ENCODE measurements around the gene CHD5.
"Not testable (repeated sequence)": the region's sequence is repeated elsewhere in the genome, so short reads cannot be mapped to it uniquely, and the experiment has no call there.

The CHD5 gene

GRCh38 chr1:6083385-6083784, 96.7 kb downstream of the CHD5 start:
- Histone ChIP-seq H3K4me3 (no peak overlapping the region), H3K9me3 (no peaks in the 10 kb centered on the region), H3K36me3 (no peaks in the 10 kb centered on the region), H3K27ac (no peak overlapping the region), H3K27me3 (peaks cover 0 to 5% of the 10 kb centered on the region in 2 donors), H3K4me1 (no peaks in the 10 kb centered on the region)
- intact Hi-C loops (cut with DNase I; ENCODE audit: low total_unique reads): no loop called here
- TF ChIP-seq CTCF (IDR thresholded peaks at IDR 0.05): no peak
- DNase-seq: no peak

- intact Hi-C loops (cut with DNase I; ENCODE audit: low total_unique reads): no loop called here
- no peak for TF ChIP-seq CTCF (IDR thresholded peaks at IDR 0.05)
- no peaks in the 10 kb centered on the region for H3K9me3 ChIP-seq
- no peak overlapping the region for H3K27ac ChIP-seq
- no peak overlapping the region for H3K4me3 ChIP-seq
- DNase-seq: peak in 1 of 2 donors; percentile 69
- H3K27me3 ChIP-seq: peaks cover 0 to 5% of the 10 kb centered on the region in 2 donors
- H3K36me3 ChIP-seq: no peaks in the 10 kb centered on the region
- no peaks in the 10 kb centered on the region for H3K4me1 ChIP-seq
Observed at GRCh38 chr1:6082430-6082971, 97.6 kb downstream of the CHD5 start.

- DNase-seq: no peak
- Histone ChIP-seq H3K36me3 (no peaks in the 10 kb centered on the region), H3K4me3 (no peak overlapping the region), H3K27me3 (peaks cover 0 to 5% of the 10 kb centered on the region in 2 donors), H3K27ac (no peak overlapping the region), H3K4me1 (no peaks in the 10 kb centered on the region), H3K9me3 (no peaks in the 10 kb centered on the region)
- intact Hi-C loops (cut with DNase I; ENCODE audit: low total_unique reads): no loop called here
- TF ChIP-seq CTCF (IDR thresholded peaks at IDR 0.05): no peak
Observed at GRCh38 chr1:6081901-6082300, 98.2 kb downstream of the CHD5 start.

GRCh38 chr1:6080469-6080868, 99.7 kb downstream of the CHD5 start:
- H3K36me3 ChIP-seq: no peaks in the 10 kb centered on the region
- no peaks in the 10 kb centered on the region for H3K4me1 ChIP-seq
- no peak for DNase-seq
- intact Hi-C loops (cut with DNase I; ENCODE audit: low total_unique reads): no loop called here
- no peaks in the 10 kb centered on the region for H3K9me3 ChIP-seq
- TF ChIP-seq CTCF (IDR thresholded peaks at IDR 0.05): no peak
- peaks cover 0 to 5% of the 10 kb centered on the region in 2 donors for H3K27me3 ChIP-seq
- H3K4me3 ChIP-seq: no peak overlapping the region
- no peak overlapping the region for H3K27ac ChIP-seq

GRCh38 chr1:6077919-6078318, 102.2 kb downstream of the CHD5 start:
- no peaks in the 10 kb centered on the region for H3K4me1 ChIP-seq
- no peaks in the 10 kb centered on the region for H3K36me3 ChIP-seq
- intact Hi-C loops (cut with DNase I; ENCODE audit: low total_unique reads): no loop called here
- peaks cover 0 to 5% of the 10 kb centered on the region in 2 donors for H3K27me3 ChIP-seq
- H3K9me3 ChIP-seq: no peaks in the 10 kb centered on the region
- DNase-seq: no peak
- no peak for TF ChIP-seq CTCF (IDR thresholded peaks at IDR 0.05)
- no peak overlapping the region for H3K27ac ChIP-seq
- H3K4me3 ChIP-seq: no peak overlapping the region

GRCh38 chr1:6077506-6077905, 102.6 kb downstream of the CHD5 start:
- Histone ChIP-seq H3K9me3 (no peaks in the 10 kb centered on the region), H3K4me1 (no peaks in the 10 kb centered on the region), H3K27ac (no peak overlapping the region), H3K36me3 (no peaks in the 10 kb centered on the region), H3K27me3 (peaks cover 0 to 5% of the 10 kb centered on the region in 2 donors), H3K4me3 (no peak overlapping the region)
- TF ChIP-seq CTCF (IDR thresholded peaks at IDR 0.05): no peak
- intact Hi-C loops (cut with DNase I; ENCODE audit: low total_unique reads): no loop called here
- DNase-seq: no peak

GRCh38 chr1:6077061-6077460, 103.1 kb downstream of the CHD5 start:
- DNase-seq; H3K4me1 ChIP-seq; H3K9me3 ChIP-seq; H3K4me3 ChIP-seq; intact Hi-C loops (cut with DNase I; ENCODE audit: low total_unique reads); H3K27ac ChIP-seq; H3K27me3 ChIP-seq; H3K36me3 ChIP-seq: not testable (repeated sequence)

Data from tibial artery (tissue), 4 donors.